ENCODE measurements around the gene PTPRA. TPM values are rescaled to one million over a fixed set of nuclear protein-coding genes. Genes with fewer than 3 reads are reported as not detected.

PTPRA gene
- polyA plus RNA-seq, 1 experiment: 87.4 TPM

- H3K4me3 ChIP-seq (ENCODE audit: low read depth, low read length): no peak overlapping the region
- TF ChIP-seq CTCF (IDR thresholded peaks at IDR 0.05; ENCODE audit: low read depth, low read length): no peak
- no peak overlapping the region for H3K27ac ChIP-seq (ENCODE audit: low read depth, low read length)
- DNase-seq (ENCODE audit: low read depth, low spot score): no peak
- no peaks in the 10 kb centered on the region for H3K9me3 ChIP-seq (ENCODE audit: control insufficient read depth, insufficient read depth, low read length)
- POLR2A ChIA-PET: no interaction called here
- CTCF ChIA-PET: interaction anchor here (0.5 kb wide), 1 partner anchor 13 kb away, joined by 3 read pairs; no protein-coding TSS in a partner anchor
- no peaks in the 10 kb centered on the region for H3K27me3 ChIP-seq (ENCODE audit: control insufficient read depth, insufficient read depth, low read length)
Observed at GRCh38 chr20:2864626-2865025, 8.7 kb upstream of the PTPRA start.

GRCh38 chr20:2865101-2865500 is 8.2 kb upstream of the PTPRA start:
- no peak for TF ChIP-seq CTCF (IDR thresholded peaks at IDR 0.05; ENCODE audit: low read depth, low read length)
- POLR2A ChIA-PET: no interaction called here
- DNase-seq (ENCODE audit: low read depth, low spot score): no peak
- CTCF ChIA-PET: no interaction called here
- no peak overlapping the region for H3K4me3 ChIP-seq (ENCODE audit: low read depth, low read length)
- H3K27ac ChIP-seq (ENCODE audit: low read depth, low read length): no peak overlapping the region
- H3K27me3 ChIP-seq (ENCODE audit: control insufficient read depth, insufficient read depth, low read length): no peaks in the 10 kb centered on the region
- no peaks in the 10 kb centered on the region for H3K9me3 ChIP-seq (ENCODE audit: control insufficient read depth, insufficient read depth, low read length)

- DNase-seq (ENCODE audit: low read depth, low spot score): no peak
- H3K27ac ChIP-seq (ENCODE audit: low read depth, low read length): no peak overlapping the region
- H3K4me3 ChIP-seq (ENCODE audit: low read depth, low read length): no peak overlapping the region
- H3K27me3 ChIP-seq (ENCODE audit: control insufficient read depth, insufficient read depth, low read length): no peaks in the 10 kb centered on the region
- TF ChIP-seq CTCF (IDR thresholded peaks at IDR 0.05; ENCODE audit: low read depth, low read length): no peak
- H3K9me3 ChIP-seq (ENCODE audit: control insufficient read depth, insufficient read depth, low read length): no peaks in the 10 kb centered on the region
- CTCF ChIA-PET: no interaction called here
- POLR2A ChIA-PET: no interaction called here
Observed at GRCh38 chr20:2865630-2866029, 7.7 kb upstream of the PTPRA start.

GRCh38 chr20:2866236-2866635 is 7.0 kb upstream of the PTPRA start:
- DNase-seq (ENCODE audit: low read depth, low spot score): no peak
- TF ChIP-seq CTCF (IDR thresholded peaks at IDR 0.05; ENCODE audit: low read depth, low read length): no peak
- Histone ChIP-seq H3K27ac (ENCODE audit: low read depth, low read length) (no peak overlapping the region), H3K27me3 (ENCODE audit: control insufficient read depth, insufficient read depth, low read length) (no peaks in the 10 kb centered on the region), H3K4me3 (ENCODE audit: low read depth, low read length) (no peak overlapping the region), H3K9me3 (ENCODE audit: control insufficient read depth, insufficient read depth, low read length) (no peaks in the 10 kb centered on the region)
- ChIA-PET POLR2A (no interaction called here), CTCF (no interaction called here)

GRCh38 chr20:2867081-2867864 is 6.0 kb upstream of the PTPRA start:
- DNase-seq (ENCODE audit: low read depth, low spot score): no peak

More at GRCh38 chr20:2867081-2867864, 6.0 kb upstream of the PTPRA start:
- Histone ChIP-seq H3K4me3 (ENCODE audit: low read depth, low read length) (no peak overlapping the region), H3K9me3 (ENCODE audit: control insufficient read depth, insufficient read depth, low read length) (no peaks in the 10 kb centered on the region), H3K27me3 (ENCODE audit: control insufficient read depth, insufficient read depth, low read length) (no peaks in the 10 kb centered on the region), H3K27ac (ENCODE audit: low read depth, low read length) (no peak overlapping the region)
- ChIA-PET CTCF (no interaction called here), POLR2A (no interaction called here)
- no peak for TF ChIP-seq CTCF (IDR thresholded peaks at IDR 0.05; ENCODE audit: low read depth, low read length)
